Hepatocyte (in vitro differentiated cells): ENCODE data around the gene ANKRD44.

Experiments
- CTCF ChIP-seq: fragments of 200-600 bp; sonication (generic); IDR thresholded peaks from 2 replicates; pipeline ENCODE4 v1.5.1; 2016; ENCODE audit warnings: antibody characterized with exemption, mild to moderate bottlenecking; ENCODE audit not compliant: poor library complexity
- EZH2 ChIP-seq: fragments of 200-600 bp; sonication (generic); IDR thresholded peaks from 2 replicates; pipeline ENCODE4 v1.6.1; 2016; ENCODE audit warnings: antibody characterized with exemption, mild to moderate bottlenecking, borderline replicate concordance

GRCh38 chr2:197339016-197339415, 28.4 kb upstream of the ANKRD44 start:
- TF ChIP-seq EZH2 (no peak), CTCF (no peak)
